HG03039 (cell line): ENCODE results near the gene AMN1.
"Not testable (repeated sequence)": the region's sequence is repeated elsewhere in the genome, so short reads cannot be mapped to it uniquely, and the experiment has no call there.

Experiments used
- ATAC-seq: cut with Tn5 transposase; IDR thresholded peaks from one replicate; pipeline ENCODE4 v1.9.1; 2021; ENCODE audit warnings: mild to moderate bottlenecking, moderate library complexity; ENCODE audit not compliant: unreplicated experiment

The AMN1 gene

DNA sequence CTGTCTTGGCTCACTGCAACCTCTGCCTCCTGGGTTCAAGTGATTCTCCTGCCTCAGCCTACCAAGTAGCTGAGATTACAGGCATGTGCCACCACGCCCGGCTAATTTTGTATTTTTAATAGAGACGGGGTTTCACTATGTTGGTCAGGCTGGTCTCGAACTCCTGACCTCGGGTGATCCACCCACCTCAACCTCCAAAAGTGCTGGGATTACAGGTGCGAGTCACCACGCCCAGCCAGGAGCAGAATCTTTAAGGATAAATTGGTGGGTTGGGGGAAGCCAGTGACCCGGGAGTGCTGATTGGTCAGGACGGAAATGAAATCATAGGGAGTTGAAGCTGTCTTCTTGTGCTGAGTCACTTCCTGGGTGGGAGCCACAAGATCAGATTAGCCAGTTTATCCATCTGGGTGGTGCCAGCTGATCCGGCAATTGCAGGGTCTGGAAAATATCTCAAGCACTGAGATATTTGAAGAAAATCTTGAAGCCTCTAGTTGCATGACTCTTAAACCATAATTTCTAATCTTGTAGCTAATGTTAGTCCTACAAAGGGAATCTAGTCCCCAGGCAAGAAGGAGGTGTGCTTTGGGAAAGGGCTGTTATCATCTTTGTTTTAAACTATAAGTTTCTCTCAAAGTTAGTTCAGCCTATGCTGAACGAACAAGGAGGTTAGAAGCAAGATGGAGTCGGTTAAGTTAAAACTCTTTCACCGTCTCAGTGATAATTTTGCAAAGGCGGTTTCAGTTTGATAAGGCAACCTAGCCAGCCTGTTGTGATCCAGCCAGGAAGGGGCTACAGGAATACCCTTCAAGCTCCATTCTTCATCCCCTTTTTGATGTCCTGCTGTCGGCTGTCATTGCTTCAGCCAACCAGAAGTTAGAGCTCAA, 5.0 kb upstream of the AMN1 start:
- not testable (repeated sequence) for ATAC-seq

DNA sequence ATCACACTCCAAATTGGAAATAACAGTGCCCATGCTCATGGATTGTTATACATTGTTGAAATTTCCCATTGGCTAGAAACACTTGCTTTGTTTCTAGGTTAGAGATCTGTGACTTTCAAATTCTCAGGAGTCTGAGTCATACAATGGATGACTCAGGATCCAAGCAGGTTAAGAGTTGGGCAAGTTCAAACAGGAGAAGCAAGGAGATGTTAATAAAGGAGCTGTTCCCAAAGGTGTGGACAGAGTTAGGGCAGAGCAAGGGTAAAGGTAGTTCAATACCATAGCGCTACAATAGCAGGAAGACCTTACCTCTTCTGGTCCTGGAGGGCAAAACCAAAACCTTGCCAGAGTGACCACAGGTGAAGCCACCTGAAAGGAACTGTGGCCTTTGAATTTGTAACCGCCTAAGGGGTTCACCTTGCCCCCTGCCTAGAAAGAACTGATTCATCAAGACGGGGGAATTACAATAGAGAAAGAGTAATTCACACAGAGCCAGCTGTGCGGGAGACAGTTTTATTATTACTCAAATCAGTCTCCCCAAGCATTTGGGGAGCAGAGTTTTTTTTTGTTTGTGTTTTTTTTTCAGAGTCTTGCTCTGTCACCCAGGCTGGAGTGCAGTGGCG, 4.2 kb upstream of the AMN1 start:
- ATAC-seq: no peak

DNA sequence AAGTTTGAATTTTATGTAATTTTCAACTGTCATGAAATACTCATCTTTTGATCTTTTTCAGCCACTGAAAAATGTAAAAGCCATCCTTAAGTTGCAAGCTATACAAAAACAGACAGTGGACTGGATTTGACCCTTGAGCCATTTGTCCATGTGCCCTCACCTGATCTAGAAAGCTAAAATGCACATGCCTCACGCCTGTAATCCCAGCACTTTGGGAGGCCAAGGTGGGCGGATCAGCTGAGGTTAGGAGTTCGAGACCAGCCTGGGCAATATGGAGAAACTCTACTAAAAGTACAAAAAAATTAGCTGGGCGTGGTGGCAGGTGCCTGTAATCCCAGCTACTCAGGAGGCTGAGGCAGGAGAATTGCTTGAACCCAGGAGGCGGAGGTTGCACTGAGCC, 2.4 kb upstream of the AMN1 start:
- not testable (repeated sequence) for ATAC-seq

- ATAC-seq: no peak
Measured at GRCh38 chr12:31729705-31730104, 884 bp upstream of the AMN1 start.

DNA sequence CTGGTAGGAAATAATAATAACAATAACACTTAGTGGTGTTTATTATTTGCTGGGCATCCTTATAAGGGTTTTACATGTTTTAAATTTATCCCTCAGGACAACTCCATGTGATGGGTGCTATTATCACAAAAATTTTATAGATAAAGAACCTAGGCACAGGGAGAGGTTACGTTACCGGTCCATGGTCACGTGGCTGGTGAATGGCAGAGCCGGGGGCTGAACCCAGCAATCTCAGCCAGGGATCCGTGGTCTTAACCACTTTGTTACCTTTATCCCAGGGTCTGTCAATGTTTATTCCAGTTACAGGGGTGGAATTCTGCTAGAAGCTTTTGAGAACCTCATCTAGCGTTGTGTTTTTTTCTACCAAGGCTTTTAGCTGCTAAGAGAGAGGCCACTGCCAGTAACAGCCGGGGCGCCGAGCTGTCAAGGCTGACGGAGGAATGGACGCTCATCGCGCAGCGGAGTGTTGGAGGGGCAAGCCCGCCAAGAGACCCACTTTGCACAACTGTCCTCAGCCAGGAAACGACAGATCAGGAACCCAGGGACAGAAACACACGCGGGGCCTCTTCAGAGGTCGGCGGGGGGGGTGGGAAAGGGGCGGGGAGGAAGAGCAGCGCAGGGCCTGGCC, 418 bp downstream of the AMN1 start:
- no peak for ATAC-seq

DNA sequence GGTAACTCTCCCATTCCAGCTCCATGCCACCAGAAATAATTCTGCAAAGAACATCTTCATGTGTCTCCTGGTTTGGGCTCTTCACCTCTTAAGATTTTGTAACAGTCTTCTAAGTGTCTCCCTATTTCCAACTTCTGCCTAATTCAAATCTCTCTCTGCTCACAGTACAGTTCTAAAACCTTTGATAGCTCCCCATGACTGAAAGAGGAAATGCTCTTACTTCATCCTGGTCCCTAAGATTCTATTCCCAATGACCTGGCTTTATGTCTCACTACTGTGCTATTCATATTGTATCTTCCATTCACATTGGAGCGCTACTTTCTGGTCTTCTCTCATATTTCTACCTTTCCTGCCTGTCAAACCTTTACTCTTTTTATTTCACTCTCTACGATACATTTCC, 1.6 kb downstream of the AMN1 start:
- ATAC-seq: no peak

GRCh38 chr12:31726575-31726974, 2.2 kb downstream of the AMN1 start:
- ATAC-seq: no peak

DNA sequence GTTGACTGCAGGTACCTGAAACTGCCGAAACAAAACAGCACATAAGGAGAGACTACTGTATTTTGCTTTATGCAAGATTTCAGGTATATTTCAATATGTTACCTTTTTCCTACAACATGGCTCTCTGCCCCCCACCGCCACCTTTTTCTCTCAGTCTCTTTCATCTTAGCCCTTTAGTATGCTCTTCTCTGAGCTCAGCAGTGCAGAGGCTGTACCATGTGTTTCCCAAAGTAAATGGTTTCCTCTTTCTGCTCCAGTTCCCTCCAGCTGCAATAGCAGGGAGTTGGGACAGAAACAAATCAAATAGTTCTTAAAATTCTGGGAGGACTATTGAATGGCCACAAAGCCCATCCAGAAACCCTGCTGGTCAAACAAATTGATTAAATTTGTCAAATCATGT, 4.3 kb downstream of the AMN1 start:
- ATAC-seq: no peak

- ATAC-seq: no peak
Measured at GRCh38 chr12:31722580-31722979, 6.2 kb downstream of the AMN1 start.

DNA sequence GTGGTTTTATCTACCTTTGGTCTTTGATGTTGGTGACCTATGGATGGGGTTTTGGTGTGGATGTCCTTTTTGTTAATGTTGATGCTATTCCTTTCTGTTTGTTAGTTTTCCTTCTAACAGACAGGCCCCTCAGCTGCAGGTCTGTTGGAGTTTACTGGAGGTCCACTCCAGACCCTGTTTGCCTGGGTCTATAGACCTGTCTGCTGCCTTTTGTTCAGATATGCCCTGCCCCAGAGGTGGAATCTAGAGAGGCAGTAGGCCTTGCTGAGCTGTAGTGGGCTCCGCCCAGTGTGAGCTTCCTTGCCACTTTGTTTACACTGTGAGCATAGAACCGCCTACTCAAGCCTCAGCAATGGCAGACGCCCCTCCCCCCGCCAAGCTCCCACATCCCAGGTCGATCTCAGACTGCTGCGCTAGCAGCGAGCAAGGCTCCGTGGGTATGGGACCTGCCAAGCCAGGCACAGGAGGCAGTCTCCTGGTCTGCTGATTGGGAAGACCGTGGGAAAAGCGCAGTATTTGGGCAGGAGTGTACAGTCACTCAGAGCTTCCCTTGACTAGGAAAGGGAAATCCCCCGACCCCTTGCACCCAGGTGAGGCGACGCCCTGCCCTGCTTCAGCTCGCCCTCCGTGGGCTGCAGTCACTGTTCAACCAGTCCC, 10.2 kb downstream of the AMN1 start:
- ATAC-seq: not testable (repeated sequence)

DNA sequence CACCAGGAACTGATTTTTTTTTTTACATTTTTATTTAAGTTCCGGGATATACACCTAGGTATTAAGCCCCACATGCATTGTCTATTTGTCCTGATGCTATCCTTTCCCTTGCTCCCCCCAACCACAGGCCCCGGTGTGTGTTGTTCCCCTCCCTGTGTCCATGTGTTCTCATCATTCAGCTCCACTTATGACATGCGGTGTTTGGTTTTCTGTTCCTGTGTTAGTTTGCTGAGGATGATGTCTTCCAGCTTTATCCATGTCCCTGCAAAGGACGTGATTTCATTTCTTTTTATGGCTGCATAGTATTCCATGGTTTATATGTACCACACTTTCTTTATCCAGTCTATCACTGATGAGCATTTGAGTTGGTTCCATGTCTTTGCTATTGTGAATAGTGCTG, 11.8 kb downstream of the AMN1 start:
- ATAC-seq: not testable (repeated sequence)

- ATAC-seq: no peak
Measured at GRCh38 chr12:31715283-31715825, 13.5 kb downstream of the AMN1 start.

DNA sequence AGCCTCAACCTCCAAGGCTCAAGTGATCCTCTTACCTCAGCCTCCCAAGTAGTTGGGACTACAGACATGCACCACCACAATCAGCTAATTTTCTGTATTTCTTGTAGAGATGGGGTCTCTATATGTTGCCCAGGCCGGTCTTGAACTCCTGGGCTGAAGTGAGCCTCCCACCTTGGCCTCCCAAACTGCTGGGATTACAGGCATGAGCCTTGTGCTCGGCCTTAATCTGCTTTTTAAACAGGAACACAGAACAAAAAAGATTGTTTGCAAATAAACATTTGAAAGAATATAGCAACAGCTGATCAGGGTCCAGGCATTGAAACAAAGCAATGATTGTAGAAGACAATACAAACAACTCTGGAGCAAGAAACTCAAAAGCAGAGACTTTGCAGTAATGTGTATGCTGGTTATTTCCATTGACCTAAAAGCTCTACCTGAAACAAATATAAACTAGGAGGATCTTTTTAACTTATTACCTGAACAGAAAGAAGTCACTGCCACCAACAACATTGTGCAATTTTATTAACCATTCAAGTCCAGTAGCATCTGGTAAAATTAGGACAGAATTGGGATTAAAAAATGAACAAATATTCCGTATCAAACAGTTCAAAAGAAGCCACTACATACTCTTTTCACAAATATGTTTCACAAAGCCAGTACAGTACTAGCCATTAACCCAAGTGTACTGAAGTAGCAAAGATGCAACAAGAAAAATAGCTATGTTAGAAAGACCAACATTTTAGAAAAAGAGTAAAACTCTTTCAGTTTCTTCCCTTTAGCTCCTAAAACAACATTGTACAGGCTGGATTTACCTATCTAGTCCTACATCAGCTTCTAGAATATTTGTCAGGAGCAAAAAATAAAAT, 14.2 kb downstream of the AMN1 start:
- no peak for ATAC-seq

- ATAC-seq: no peak
Measured at GRCh38 chr12:31712877-31713276, 15.9 kb downstream of the AMN1 start.

DNA sequence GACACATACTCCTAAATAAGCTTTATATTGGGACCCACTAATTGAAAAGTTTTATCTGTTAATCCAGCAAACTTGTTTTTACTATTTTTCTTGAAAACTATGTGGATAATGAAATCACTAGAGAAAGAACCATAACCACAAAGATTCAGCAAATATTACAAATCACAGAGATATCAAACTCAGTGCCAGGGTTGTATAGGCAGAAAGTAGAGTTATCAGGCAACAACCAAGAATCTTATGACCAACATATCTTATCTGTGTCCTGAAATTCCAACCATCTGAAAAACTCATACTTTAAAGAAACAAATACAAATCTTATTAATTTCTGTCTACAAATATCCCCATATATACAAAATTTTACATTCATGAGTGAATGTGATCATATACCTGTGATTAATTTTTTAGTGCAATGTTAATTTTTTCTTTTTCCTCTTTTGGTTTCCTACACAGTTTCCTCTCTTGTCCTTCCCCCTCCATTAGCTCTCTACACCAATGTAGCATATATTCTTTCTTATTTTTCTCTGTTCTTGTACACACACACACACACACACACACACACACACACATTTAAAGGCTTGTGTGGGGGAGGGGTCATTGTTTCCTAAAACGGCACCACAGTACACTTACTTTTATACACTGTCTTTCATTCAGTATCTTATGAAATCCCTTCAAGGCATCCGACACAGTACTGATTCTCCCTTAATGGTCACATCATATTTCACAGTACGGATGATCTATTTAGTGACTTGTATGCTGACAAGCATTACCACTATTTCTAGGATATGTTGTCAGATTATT, 18.6 kb downstream of the AMN1 start:
- ATAC-seq: no peak

GRCh38 chr12:31708118-31708517, 20.7 kb downstream of the AMN1 start:
- ATAC-seq: not testable (repeated sequence)

- no peak for ATAC-seq
Measured at GRCh38 chr12:31705621-31706020, 23.2 kb downstream of the AMN1 start.

DNA sequence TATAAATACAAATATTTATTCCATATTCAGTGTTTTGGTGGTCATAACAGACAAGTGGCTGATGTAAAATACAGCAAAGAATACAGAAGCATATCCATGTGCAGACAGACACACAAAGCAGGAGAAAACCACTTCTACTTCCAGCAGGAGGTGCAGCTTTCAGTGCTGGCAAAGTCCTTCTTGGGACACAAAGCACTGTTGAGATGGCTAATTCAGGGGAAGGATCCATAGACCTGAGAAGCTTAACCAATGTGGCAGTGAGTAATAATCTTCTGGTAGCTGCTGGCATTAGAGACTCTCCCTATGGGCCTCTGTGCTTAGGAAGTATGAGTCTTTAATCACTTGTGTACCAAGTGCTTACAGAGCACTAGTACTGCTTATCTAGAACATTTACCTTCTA, 26.8 kb downstream of the AMN1 start:
- no peak for ATAC-seq

DNA sequence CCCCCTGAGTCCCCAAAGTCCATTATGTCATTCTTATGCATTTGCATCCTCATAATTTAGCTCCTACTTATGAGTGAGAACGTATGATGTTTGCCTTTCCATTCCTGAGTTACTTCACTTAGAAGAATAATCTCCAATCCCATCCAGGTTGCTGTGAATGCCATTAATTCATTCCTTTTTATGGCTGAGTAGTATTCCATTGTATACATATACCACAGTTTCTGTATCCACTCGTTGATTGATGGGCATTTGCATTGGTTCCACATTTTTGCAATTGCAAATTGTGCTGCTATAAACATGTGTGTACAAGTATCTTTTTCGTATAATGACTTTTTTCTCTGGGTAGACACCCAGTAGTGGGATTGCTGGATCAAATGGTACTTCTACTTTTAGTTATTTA, 38.9 kb downstream of the AMN1 start:
- not testable (repeated sequence) for ATAC-seq
